OCI-LY3 (cell line): ENCODE data around the gene CPED1.

Experiments
- EZH2phosphoT487 ChIP-seq: fragments of 200-600 bp; shearing (Covaris generic); IDR thresholded peaks from 2 replicates; pipeline ENCODE4 v1.6.1; 2018; ENCODE audit warnings: antibody characterized with exemption, mixed run types, low read depth
- TF ChIP-seq, protein P1 (sequence below): fragments of 200-600, 300-600 bp; sonication (generic); IDR thresholded peaks from 2 replicates; pipeline ENCODE4 v1.5.1; 2014; ENCODE audit warnings: antibody characterized with exemption, low read length, low read depth

DNA sequence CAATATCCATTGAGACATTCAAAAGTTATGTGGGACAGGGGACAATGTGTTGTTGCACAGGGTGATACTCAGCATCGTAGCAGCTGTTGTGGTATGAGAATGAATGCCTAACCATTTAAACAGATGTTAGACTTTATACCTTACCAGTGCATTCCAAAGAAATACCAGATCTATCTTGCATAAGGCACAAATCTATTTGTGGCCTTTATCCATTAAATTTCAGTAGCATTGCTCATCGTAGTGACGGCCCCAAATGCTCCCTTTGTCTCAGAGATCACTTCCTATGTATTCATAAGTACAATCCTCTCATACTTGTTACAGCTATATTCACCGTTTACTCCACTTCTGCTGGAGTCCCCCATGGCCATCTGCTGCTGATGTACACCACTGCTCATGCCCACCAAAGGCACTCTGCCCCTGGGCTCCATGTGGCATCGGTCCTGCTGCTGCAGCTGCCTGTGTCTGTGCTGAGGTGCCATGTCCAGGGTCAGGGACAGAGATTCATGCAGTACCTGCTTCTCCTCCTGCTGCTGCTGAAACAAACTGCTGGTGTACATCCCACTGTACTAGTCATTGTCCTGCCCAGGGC is 96.3 kb downstream of the CPED1 start:
- TF ChIP-seq, protein P1, sequence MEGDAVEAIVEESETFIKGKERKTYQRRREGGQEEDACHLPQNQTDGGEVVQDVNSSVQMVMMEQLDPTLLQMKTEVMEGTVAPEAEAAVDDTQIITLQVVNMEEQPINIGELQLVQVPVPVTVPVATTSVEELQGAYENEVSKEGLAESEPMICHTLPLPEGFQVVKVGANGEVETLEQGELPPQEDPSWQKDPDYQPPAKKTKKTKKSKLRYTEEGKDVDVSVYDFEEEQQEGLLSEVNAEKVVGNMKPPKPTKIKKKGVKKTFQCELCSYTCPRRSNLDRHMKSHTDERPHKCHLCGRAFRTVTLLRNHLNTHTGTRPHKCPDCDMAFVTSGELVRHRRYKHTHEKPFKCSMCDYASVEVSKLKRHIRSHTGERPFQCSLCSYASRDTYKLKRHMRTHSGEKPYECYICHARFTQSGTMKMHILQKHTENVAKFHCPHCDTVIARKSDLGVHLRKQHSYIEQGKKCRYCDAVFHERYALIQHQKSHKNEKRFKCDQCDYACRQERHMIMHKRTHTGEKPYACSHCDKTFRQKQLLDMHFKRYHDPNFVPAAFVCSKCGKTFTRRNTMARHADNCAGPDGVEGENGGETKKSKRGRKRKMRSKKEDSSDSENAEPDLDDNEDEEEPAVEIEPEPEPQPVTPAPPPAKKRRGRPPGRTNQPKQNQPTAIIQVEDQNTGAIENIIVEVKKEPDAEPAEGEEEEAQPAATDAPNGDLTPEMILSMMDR, result no peak
- no peak for TF ChIP-seq EZH2phosphoT487
